ENCODE data around the gene ZNF804A.

GRCh38 chr2:184556639-184557038, 41.7 kb upstream of the ZNF804A start:
- no peak for TF ChIP-seq SP1 (IDR thresholded peaks at IDR 0.05)
- TF ChIP-seq SUZ12 (IDR thresholded peaks at IDR 0.05): no peak
- no peak for TF ChIP-seq BHLHE40 (IDR thresholded peaks at IDR 0.05; ENCODE audit: borderline replicate concordance)
- TF ChIP-seq TARDBP (IDR thresholded peaks at IDR 0.05): no peak
- TF ChIP-seq FOXM1 (IDR thresholded peaks at IDR 0.05; ENCODE audit: borderline replicate concordance): no peak
- no peak for TF ChIP-seq LEF1 (IDR thresholded peaks at IDR 0.05; ENCODE audit: borderline replicate concordance)
- TF ChIP-seq HDGF (IDR thresholded peaks at IDR 0.05; ENCODE audit: borderline replicate concordance): no peak

Measured in HEK293T (cell line).